HepG2 (cell line): ENCODE data around the gene CARMIL3. TPM values are rescaled to one million over a fixed set of nuclear protein-coding genes. Genes with fewer than 3 reads are reported as not detected.
A peak's percentile ranks its signal among the peaks of the same experiment; 100 is the strongest.

Source experiments
- ATAC-seq: fragments of 200-7000 bp; cut with Tn5 transposase; 3 replicates; pipeline ENCODE4 v1.9.1; 2020; ENCODE audit warnings: mild to moderate bottlenecking, moderate library complexity
- BruUV-seq: library from RNA; stranded (reverse); fragments of 400-500 nt; replicated peaks from 2 replicates; lab custom pipeline; 2021; lab: Mats Ljungman, UMichigan
- CTCF ChIA-PET: fragments of 300-600 bp; formaldehyde crosslinking; extraction: SDS; loops from one replicate; lab custom pipeline; 2021; ENCODE audit warnings: low total read pairs, inconsistent platforms, low intra/inter-chr PET ratio; lab: Yijun Ruan, JAX
- POLR2A ChIA-PET: fragments of 350-600 bp; sonication (Branson Sonifier 250); formaldehyde crosslinking; loops from one replicate; lab custom pipeline; 2020; ENCODE audit warnings: antibody characterized with exemption, inconsistent platforms; lab: Yijun Ruan, JAX
- DNase-seq: peaks from one replicate; pipeline ENCODE4 v3.0.0-alpha.2; 2015; ENCODE audit warnings: low spot score
- FAIRE-seq: peaks from 3 replicates; lab custom pipeline; 2011; peaks lifted over from hg19 to GRCh38; lab: Jason Lieb, UNC
- H2AFZ ChIP-seq: one replicate; pipeline ENCODE4 v1.6.1; 2011; ENCODE audit warnings: low read length, inconsistent platforms
- H3K27ac ChIP-seq: fragments of 300-600 bp; 3 replicates; pipeline ENCODE4 v1.8.0; 2011; ENCODE audit warnings: mixed run types, mild to moderate bottlenecking, mixed read lengths, low read length, inconsistent platforms; ENCODE audit not compliant: insufficient read depth; ENCODE audit errors: extremely low read length
- H3K27me3 ChIP-seq, 2 experiments: fragments of 200-600 bp in 1 of 2; 2 replicates in 1 of 2; 3 replicates in 1 of 2; pipeline versions ENCODE4 v1.6.0 to v1.8.0; 2011; ENCODE audit warnings: low read length in 2 of 2, mild to moderate bottlenecking in 2 of 2, moderate library complexity in 2 of 2, inconsistent platforms in 1 of 2; ENCODE audit not compliant: insufficient read depth in 2 of 2, control insufficient read depth in 1 of 2
- H3K36me3 ChIP-seq, 2 experiments: fragments of 200-600 bp in 1 of 2; replicated peaks in 1 of 2; 2 replicates in 1 of 2; 3 replicates in 1 of 2; pipeline versions ENCODE4 v1.5.1 to v1.8.0; 2011; ENCODE audit warnings: low read length in 2 of 2, inconsistent platforms in 1 of 2; ENCODE audit not compliant: insufficient read depth in 2 of 2, control insufficient read depth in 1 of 2
- H3K4me1 ChIP-seq: 2 replicates; pipeline ENCODE4 v1.5.1; 2012; ENCODE audit warnings: low read length, inconsistent platforms; ENCODE audit not compliant: insufficient read depth
- H3K4me2 ChIP-seq: 2 replicates; pipeline ENCODE4 v1.6.0; 2011; ENCODE audit warnings: low read depth, low read length, inconsistent platforms
- H3K4me3 ChIP-seq, 3 experiments: fragments of 200-600 bp in 1 of 3; sonication (generic), shearing (Covaris generic) in 1 of 3; replicated peaks in 1 of 3; 2 replicates each; pipeline ENCODE4 v1.5.1; 2011 to 2016; ENCODE audit warnings: low read length in 3 of 3, inconsistent platforms in 2 of 3, low read depth in 2 of 3, mild to moderate bottlenecking in 2 of 3, control low read depth in 1 of 3, mixed read lengths in 1 of 3; ENCODE audit not compliant: insufficient read depth in 1 of 3
- H3K79me2 ChIP-seq: one replicate; pipeline ENCODE4 v1.6.1; 2011; ENCODE audit warnings: low read length, inconsistent platforms; ENCODE audit not compliant: insufficient read depth
- H3K9ac ChIP-seq: 2 replicates; pipeline ENCODE4 v1.6.0; 2011; ENCODE audit warnings: mild to moderate bottlenecking, low read depth, low read length, inconsistent platforms; ENCODE audit not compliant: insufficient read depth
- H3K9me3 ChIP-seq: 2 replicates; pipeline ENCODE4 v1.5.1; 2012; ENCODE audit warnings: mild to moderate bottlenecking, low read length
- H4K20me1 ChIP-seq: 2 replicates; pipeline ENCODE4 v1.6.0; 2011; ENCODE audit warnings: inconsistent platforms, mild to moderate bottlenecking, low read length, moderate library complexity; ENCODE audit not compliant: insufficient read depth
- CREB1 ChIP-seq, 2 experiments: fragments of 450-650 bp in 1 of 2; IDR thresholded peaks; 2 replicates each; pipeline ENCODE4 v1.6.1; 2016 to 2017; ENCODE audit warnings: control low read depth in 1 of 2, mild to moderate bottlenecking in 1 of 2, missing compliant biosample characterization in 1 of 2, missing genetic modification characterization in 1 of 2
- MYC ChIP-seq: sonication (generic); formaldehyde crosslinking; IDR thresholded peaks from 2 replicates; pipeline ENCODE4 v1.9.0; 2021; ENCODE audit warnings: missing genetic modification reagents, borderline replicate concordance
- RFX1 ChIP-seq: fragments of 450-650 bp; IDR thresholded peaks from 2 replicates; pipeline ENCODE4 v1.6.1; 2017
- ZNF121 ChIP-seq: sonication (generic); formaldehyde crosslinking; IDR thresholded peaks from 2 replicates; pipeline ENCODE4 v1.5.0; 2020; ENCODE audit warnings: mild to moderate bottlenecking, missing genetic modification reagents
- ZNF34 ChIP-seq: sonication (generic); formaldehyde crosslinking; IDR thresholded peaks from 2 replicates; pipeline ENCODE4 v1.4.0; 2020; ENCODE audit warnings: mild to moderate bottlenecking, missing genetic modification reagents, borderline replicate concordance
- ZNF792 ChIP-seq: IDR thresholded peaks from 2 replicates; pipeline ENCODE4 v1.6.1; 2016
- WGBS: methylation state at CpG from one replicate; pipeline ENCODE4 v1.1.6; 2017; ENCODE audit warnings: low lambda C conversion rate; 5-methylcytosine and 5-hydroxymethylcytosine counted together
- in situ Hi-C: cut with HindIII; loops from 2 replicates; pipeline ENCODE4 v1.10.0; 2017; ENCODE audit warnings: low pct_unique_long_range_greater_than_20kb; ENCODE audit not compliant: extremely low pct_ligation_motif_present
- intact Hi-C: fragments of 100-400 bp; cut with micrococcal nuclease; formaldehyde crosslinking; loops from one replicate; pipeline ENCODE4 v1.10.0; 2022; ENCODE audit not compliant: unreplicated experiment
- polyA plus RNA-seq, 8 experiments: library from polyadenylated mRNA; depleted of rRNA in 3 of 8; stranded (reverse) in 7 of 8; unstranded in 1 of 8; fragments of >200 nt; fragmentation: Illumina TruSeq in 4 of 8; extraction: Trizol in 4 of 8; gene quantifications; 2 replicates each; pipeline versions ENCODE4 v1.2.1 to v1.2.3, GENCODE V29; 2011 to 2016; ENCODE audit warnings: low read depth in 4 of 8, missing spikeins in 1 of 8, mixed read lengths in 1 of 8; ENCODE audit not compliant: insufficient read depth in 1 of 8
- total RNA-seq, 5 experiments: library from RNA; depleted of rRNA; stranded (reverse); fragments of >200 nt; fragmentation: Illumina TruSeq; extraction: Trizol; gene quantifications; 2 replicates each; pipeline ENCODE4 v1.2.3, GENCODE V29; 2016; ENCODE audit warnings: low read depth in 1 of 5
- TF ChIP-seq, protein P1 (sequence below): sonication (generic); formaldehyde crosslinking; IDR thresholded peaks from 2 replicates; pipeline ENCODE4 v1.9.0; 2021; ENCODE audit warnings: missing genetic modification reagents, borderline replicate concordance
- TF ChIP-seq, protein P2 (sequence below): sonication (generic); formaldehyde crosslinking; IDR thresholded peaks from 2 replicates; pipeline ENCODE4 v1.8.1; 2022; ENCODE audit warnings: low read depth, mild to moderate bottlenecking, missing genetic modification reagents
- TF ChIP-seq, protein P3 (sequence below): IDR thresholded peaks from 2 replicates; pipeline ENCODE4 v1.6.1; 2016; ENCODE audit warnings: low read depth, control low read depth

CARMIL3 gene
- total and polyA plus RNA-seq, 2 of the 13 experiments (the other 11 are each of a cell fraction or from before 2014, with no cell fraction given): 0.27 to 0.55 TPM

DNA sequence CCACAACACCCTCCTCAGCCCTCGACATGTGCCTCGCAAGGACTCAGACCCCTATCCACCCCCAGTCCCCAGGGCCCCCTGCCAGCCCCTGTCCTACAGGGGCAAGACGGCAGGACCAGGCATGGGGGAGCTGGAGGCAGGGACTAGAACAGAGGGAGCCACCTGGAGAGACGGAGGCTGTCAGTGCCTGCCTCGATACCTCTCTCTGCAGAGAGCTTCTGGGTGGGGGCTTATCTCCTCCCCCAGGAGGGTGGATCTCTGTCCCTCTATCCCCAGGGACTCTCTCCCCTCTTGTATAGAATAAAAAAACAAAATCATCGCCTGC, 17.6 kb downstream of the CARMIL3 start:
- TF ChIP-seq RFX1 (no peak), MYC (0 out of 2 replicates have a peak, but pooled peaks have one; percentile 27)
- TF ChIP-seq, protein P1, sequence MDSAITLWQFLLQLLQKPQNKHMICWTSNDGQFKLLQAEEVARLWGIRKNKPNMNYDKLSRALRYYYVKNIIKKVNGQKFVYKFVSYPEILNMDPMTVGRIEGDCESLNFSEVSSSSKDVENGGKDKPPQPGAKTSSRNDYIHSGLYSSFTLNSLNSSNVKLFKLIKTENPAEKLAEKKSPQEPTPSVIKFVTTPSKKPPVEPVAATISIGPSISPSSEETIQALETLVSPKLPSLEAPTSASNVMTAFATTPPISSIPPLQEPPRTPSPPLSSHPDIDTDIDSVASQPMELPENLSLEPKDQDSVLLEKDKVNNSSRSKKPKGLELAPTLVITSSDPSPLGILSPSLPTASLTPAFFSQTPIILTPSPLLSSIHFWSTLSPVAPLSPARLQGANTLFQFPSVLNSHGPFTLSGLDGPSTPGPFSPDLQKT (CRISPR knock-in tag): 0 out of 2 replicates have a peak, but pooled peaks have one; percentile 13
- no TSS peak for BruUV-seq

GRCh38 chr14:24070285-24071143, 18.7 kb downstream of the CARMIL3 start:
- in situ Hi-C loops (no loop called here), intact Hi-C loops (no loop called here)
- no peak overlapping the region for H3K27ac ChIP-seq
- H3K4me1 ChIP-seq: peaks cover 49% of the 10 kb centered on the region
- no peak for ATAC-seq
- no TSS peak for BruUV-seq
- DNase-seq: no peak
- no peaks in the 10 kb centered on the region for H3K36me3 ChIP-seq
- ChIA-PET POLR2A (interaction anchor here (0.8 to 8.3 kb wide), 6 partner anchors 8 to 44 kb away, joined by 3 to 68 read pairs (median 3); partner anchors contain the start of genes DCAF11, NRL and PCK2), CTCF (no interaction called here)
- no peak overlapping the region for H3K4me2 ChIP-seq
- peaks cover 16 to 59% of the 10 kb centered on the region in 2 experiments; a peak in 4 of 5 replicates for H3K27me3 ChIP-seq
- H3K9ac ChIP-seq: no peak overlapping the region
- no peaks in the 10 kb centered on the region for H3K79me2 ChIP-seq
- H4K20me1 ChIP-seq: no peaks in the 10 kb centered on the region
- no peak overlapping the region for H2AFZ ChIP-seq
- 54% methylated on average over 10 of the region's 10 CpGs for WGBS
- FAIRE-seq: no peak
- no peaks in the 10 kb centered on the region for H3K9me3 ChIP-seq
- H3K4me3 ChIP-seq: no peak overlapping the region
- TF ChIP-seq, protein P2, sequence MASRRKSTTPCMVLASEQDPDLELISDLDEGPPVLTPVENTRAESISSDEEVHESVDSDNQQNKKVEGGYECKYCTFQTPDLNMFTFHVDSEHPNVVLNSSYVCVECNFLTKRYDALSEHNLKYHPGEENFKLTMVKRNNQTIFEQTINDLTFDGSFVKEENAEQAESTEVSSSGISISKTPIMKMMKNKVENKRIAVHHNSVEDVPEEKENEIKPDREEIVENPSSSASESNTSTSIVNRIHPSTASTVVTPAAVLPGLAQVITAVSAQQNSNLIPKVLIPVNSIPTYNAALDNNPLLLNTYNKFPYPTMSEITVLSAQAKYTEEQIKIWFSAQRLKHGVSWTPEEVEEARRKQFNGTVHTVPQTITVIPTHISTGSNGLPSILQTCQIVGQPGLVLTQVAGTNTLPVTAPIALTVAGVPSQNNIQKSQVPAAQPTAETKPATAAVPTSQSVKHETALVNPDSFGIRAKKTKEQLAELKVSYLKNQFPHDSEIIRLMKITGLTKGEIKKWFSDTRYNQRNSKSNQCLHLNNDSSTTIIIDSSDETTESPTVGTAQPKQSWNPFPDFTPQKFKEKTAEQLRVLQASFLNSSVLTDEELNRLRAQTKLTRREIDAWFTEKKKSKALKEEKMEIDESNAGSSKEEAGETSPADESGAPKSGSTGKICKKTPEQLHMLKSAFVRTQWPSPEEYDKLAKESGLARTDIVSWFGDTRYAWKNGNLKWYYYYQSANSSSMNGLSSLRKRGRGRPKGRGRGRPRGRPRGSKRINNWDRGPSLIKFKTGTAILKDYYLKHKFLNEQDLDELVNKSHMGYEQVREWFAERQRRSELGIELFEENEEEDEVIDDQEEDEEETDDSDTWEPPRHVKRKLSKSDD (CRISPR knock-in tag): no peak
- TF ChIP-seq ZNF121 (CRISPR knock-in tag) (no peak), ZNF34 (CRISPR knock-in tag) (no peak), CREB1 (IDR thresholded peaks at IDR 0.05) (peak; percentile 37; the same call in 1 of the 2 replicates), CREB1 (CRISPR knock-in tag; IDR thresholded peaks at IDR 0.05) (no peak), ZNF792 (no peak)
- TF ChIP-seq, protein P3, sequence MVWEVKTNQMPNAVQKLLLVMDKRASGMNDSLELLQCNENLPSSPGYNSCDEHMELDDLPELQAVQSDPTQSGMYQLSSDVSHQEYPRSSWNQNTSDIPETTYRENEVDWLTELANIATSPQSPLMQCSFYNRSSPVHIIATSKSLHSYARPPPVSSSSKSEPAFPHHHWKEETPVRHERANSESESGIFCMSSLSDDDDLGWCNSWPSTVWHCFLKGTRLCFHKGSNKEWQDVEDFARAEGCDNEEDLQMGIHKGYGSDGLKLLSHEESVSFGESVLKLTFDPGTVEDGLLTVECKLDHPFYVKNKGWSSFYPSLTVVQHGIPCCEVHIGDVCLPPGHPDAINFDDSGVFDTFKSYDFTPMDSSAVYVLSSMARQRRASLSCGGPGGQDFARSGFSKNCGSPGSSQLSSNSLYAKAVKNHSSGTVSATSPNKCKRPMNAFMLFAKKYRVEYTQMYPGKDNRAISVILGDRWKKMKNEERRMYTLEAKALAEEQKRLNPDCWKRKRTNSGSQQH: no peak

More for the DNA sequence above, 17.6 kb downstream of the CARMIL3 start:
- DNase-seq (no peak), ATAC-seq (no peak), FAIRE-seq (no peak)
- Histone ChIP-seq H3K4me3 (no peak overlapping the region), H3K27ac (no peak overlapping the region), H4K20me1 (no peaks in the 10 kb centered on the region), H3K36me3 (no peaks in the 10 kb centered on the region), H3K4me1 (peaks cover 38% of the 10 kb centered on the region), H2AFZ (no peak overlapping the region), H3K27me3 (peaks cover 16 to 64% of the 10 kb centered on the region in 2 experiments; a peak in 4 of 5 replicates), H3K79me2 (no peaks in the 10 kb centered on the region), H3K9ac (no peak overlapping the region), H3K4me2 (no peak overlapping the region), H3K9me3 (no peaks in the 10 kb centered on the region)
- intact Hi-C loops: no loop called here
- in situ Hi-C loops: no loop called here
- WGBS: 52% methylated on average over 6 of the region's 6 CpGs
- ChIA-PET POLR2A (interaction anchor here (0.9 to 4.7 kb wide), 5 partner anchors 12 to 66 kb away, joined by 3 to 62 read pairs (median 5); partner anchors contain the start of genes DCAF11, NRL, PCK2 and PSME1), CTCF (no interaction called here)
